BLaER1 treated with 17β-estradiol and CSF1 and Interleukin-3, amounts not matched to agents 10 nM and 100 nM (cell line): ENCODE data around the gene PLPPR3.

Source experiments
- H3K27ac ChIP-seq, 11 experiments: shearing (Covaris generic); formaldehyde crosslinking; 2 replicates each; pipeline ENCODE4 v1.8.1; 2022
- H3K27me3 ChIP-seq, 11 experiments: shearing (Covaris generic); formaldehyde crosslinking; 2 replicates each; pipeline ENCODE4 v1.8.1; 2022
- H3K36me3 ChIP-seq, 11 experiments: shearing (Covaris generic); formaldehyde crosslinking; 2 replicates each; pipeline ENCODE4 v1.8.1; 2022
- H3K4me1 ChIP-seq, 10 experiments: shearing (Covaris generic); formaldehyde crosslinking; 2 replicates each; pipeline ENCODE4 v1.8.1; 2022
- H3K4me2 ChIP-seq, 11 experiments: shearing (Covaris generic); formaldehyde crosslinking; 2 replicates each; pipeline ENCODE4 v1.8.1; 2022
- H3K4me3 ChIP-seq, 10 experiments: shearing (Covaris generic); formaldehyde crosslinking; 2 replicates each; pipeline ENCODE4 v1.8.1; 2022
- H3K9ac ChIP-seq, 11 experiments: shearing (Covaris generic); formaldehyde crosslinking; 2 replicates each; pipeline ENCODE4 v1.8.1; 2022
- H3K9me3 ChIP-seq, 11 experiments: shearing (Covaris generic); formaldehyde crosslinking; replicated peaks in 1 of 11; 2 replicates each; pipeline ENCODE4 v1.8.1; 2022
- H4K20me1 ChIP-seq, 11 experiments: shearing (Covaris generic); formaldehyde crosslinking; 2 replicates each; pipeline ENCODE4 v1.8.1; 2022
- Cebpa-rat ChIP-seq, 11 experiments: shearing (Covaris generic); IDR thresholded peaks; 2 replicates each; pipeline ENCODE4 v1.8.1; 2022

Gene PLPPR3

DNA sequence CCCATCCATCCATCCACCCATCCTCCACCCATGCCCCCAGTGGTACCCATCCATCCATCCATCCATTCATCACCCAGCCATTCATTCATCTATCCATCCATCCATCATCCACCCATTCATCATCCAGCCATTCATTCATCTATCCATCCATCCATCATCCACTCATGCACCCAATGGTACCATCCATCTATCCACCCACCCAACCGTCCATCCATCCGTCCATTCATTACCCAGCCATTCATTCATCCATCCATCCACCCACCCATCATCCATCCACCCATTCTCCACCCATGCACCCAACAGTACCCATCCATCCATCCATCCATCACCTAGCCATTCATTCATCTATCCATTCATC, 5.3 kb downstream of the PLPPR3 start:
- TF ChIP-seq Cebpa-rat (IDR thresholded peaks at IDR 0.05) = no peak
- Histone ChIP-seq H3K9me3 (peaks cover 0 to 10% (median 0%) of the 10 kb centered on the region in 11 experiments; a peak in 2 of 22 replicates), H3K4me3 (no peak overlapping the region), H3K9ac (no peak overlapping the region), H4K20me1 (peaks cover 21 to 48% (median 43%) of the 10 kb centered on the region in 11 experiments; a peak in 21 of 22 replicates), H3K27ac (no peak overlapping the region), H3K4me1 (no peaks in the 10 kb centered on the region), H3K36me3 (peaks cover 21 to 45% (median 40%) of the 10 kb centered on the region in 11 experiments), H3K27me3 (peaks cover 15 to 26% (median 21%) of the 10 kb centered on the region in 11 experiments), H3K4me2 (no peak overlapping the region)

GRCh38 chr19:815775-816499, 5.8 kb downstream of the PLPPR3 start:
- TF ChIP-seq Cebpa-rat (IDR thresholded peaks at IDR 0.05) = no peak
- Histone ChIP-seq H3K4me3 (no peak overlapping the region), H3K9ac (no peak overlapping the region), H3K4me2 (no peak overlapping the region), H3K36me3 (peaks cover 26 to 50% (median 45%) of the 10 kb centered on the region in 11 experiments), H3K4me1 (no peaks in the 10 kb centered on the region), H3K27me3 (peaks cover 12 to 21% (median 16%) of the 10 kb centered on the region in 11 experiments), H3K27ac (no peak overlapping the region), H4K20me1 (peaks cover 27 to 54% (median 48%) of the 10 kb centered on the region in 11 experiments; a peak in 21 of 22 replicates), H3K9me3 (peaks cover 0 to 11% (median 0%) of the 10 kb centered on the region in 11 experiments; a peak in 2 of 22 replicates)

GRCh38 chr19:815079-815774, 6.5 kb downstream of the PLPPR3 start:
- no peak overlapping the region for H3K4me2 ChIP-seq
- peaks cover 34 to 61% (median 55%) of the 10 kb centered on the region in 11 experiments for H4K20me1 ChIP-seq
- H3K36me3 ChIP-seq = peaks cover 33 to 57% (median 52%) of the 10 kb centered on the region in 11 experiments
- no peak overlapping the region for H3K27ac ChIP-seq
- H3K9ac ChIP-seq = no peak overlapping the region
- peaks cover 0 to 11% (median 0%) of the 10 kb centered on the region in 11 experiments; a peak in 2 of 22 replicates for H3K9me3 ChIP-seq
- H3K4me3 ChIP-seq = no peak overlapping the region
- peaks cover 5 to 14% (median 9%) of the 10 kb centered on the region in 11 experiments for H3K27me3 ChIP-seq
- TF ChIP-seq Cebpa-rat (IDR thresholded peaks at IDR 0.05) = no peak
- no peaks in the 10 kb centered on the region for H3K4me1 ChIP-seq

GRCh38 chr19:814152-815078, 7.3 kb downstream of the PLPPR3 start:
- peaks cover 41 to 65% (median 60%) of the 10 kb centered on the region in 11 experiments for H3K36me3 ChIP-seq
- H3K9me3 ChIP-seq = peaks cover 0 to 11% (median 0%) of the 10 kb centered on the region in 11 experiments; a peak in 2 of 22 replicates
- H3K27ac ChIP-seq = no peak overlapping the region
- H3K27me3 ChIP-seq = peaks cover 0 to 6% (median under 1%) of the 10 kb centered on the region in 11 experiments; a peak in 13 of 22 replicates
- H3K4me2 ChIP-seq = no peak overlapping the region
- H3K4me3 ChIP-seq = no peak overlapping the region
- H3K9ac ChIP-seq = no peak overlapping the region
- no peaks in the 10 kb centered on the region for H3K4me1 ChIP-seq
- no peak for TF ChIP-seq Cebpa-rat (IDR thresholded peaks at IDR 0.05)
- H4K20me1 ChIP-seq = peaks cover 42 to 66% (median 63%) of the 10 kb centered on the region in 11 experiments

- Histone ChIP-seq H4K20me1 (peaks cover 51 to 76% (median 72%) of the 10 kb centered on the region in 11 experiments), H3K9ac (no peak overlapping the region), H3K4me3 (no peak overlapping the region), H3K4me2 (no peak overlapping the region), H3K36me3 (peaks cover 51 to 75% (median 70%) of the 10 kb centered on the region in 11 experiments), H3K27me3 (0 out of 22 replicates have a peak, but pooled peaks cover 0 to 4% (median 0%) of the 10 kb centered on the region in 11 experiments), H3K4me1 (no peaks in the 10 kb centered on the region), H3K9me3 (peaks cover 0 to 11% (median 0%) of the 10 kb centered on the region in 11 experiments; a peak in 2 of 22 replicates), H3K27ac (no peak overlapping the region)
- TF ChIP-seq Cebpa-rat (IDR thresholded peaks at IDR 0.05) = no peak
These were observed 8.3 kb downstream of the PLPPR3 start for GRCh38 chr19:813219-814151.

GRCh38 chr19:812747-813218, 9.0 kb downstream of the PLPPR3 start:
- Histone ChIP-seq H3K4me2 (no peak overlapping the region), H3K4me3 (no peak overlapping the region), H3K27ac (no peak overlapping the region), H3K9me3 (peaks cover 0 to 11% (median 0%) of the 10 kb centered on the region in 11 experiments; a peak in 2 of 22 replicates), H3K36me3 (peaks cover 57 to 82% (median 76%) of the 10 kb centered on the region in 11 experiments), H4K20me1 (peaks cover 57 to 83% (median 79%) of the 10 kb centered on the region in 11 experiments), H3K27me3 (0 out of 22 replicates have a peak, but pooled peaks cover 0 to 4% (median 0%) of the 10 kb centered on the region in 11 experiments), H3K9ac (no peak overlapping the region), H3K4me1 (no peaks in the 10 kb centered on the region)
- TF ChIP-seq Cebpa-rat (IDR thresholded peaks at IDR 0.05) = no peak

- H3K27me3 ChIP-seq = no peaks in the 10 kb centered on the region
- peaks cover 0 to 11% (median 0%) of the 10 kb centered on the region in 11 experiments; a peak in 2 of 22 replicates for H3K9me3 ChIP-seq
- no peaks in the 10 kb centered on the region for H3K4me1 ChIP-seq
- TF ChIP-seq Cebpa-rat (IDR thresholded peaks at IDR 0.05) = no peak
- H3K4me3 ChIP-seq = no peak overlapping the region
- peaks cover 62 to 88% (median 82%) of the 10 kb centered on the region in 11 experiments for H3K36me3 ChIP-seq
- H4K20me1 ChIP-seq = peaks cover 63 to 89% (median 85%) of the 10 kb centered on the region in 11 experiments
- no peak overlapping the region for H3K27ac ChIP-seq
- H3K9ac ChIP-seq = no peak overlapping the region
- H3K4me2 ChIP-seq = no peak overlapping the region
These were observed 9.6 kb downstream of the PLPPR3 start for GRCh38 chr19:812049-812746.
